ENCODE measurements around the gene GHDC.
"Not testable (repeated sequence)": the region's sequence is repeated elsewhere in the genome, so short reads cannot be mapped to it uniquely, and the experiment has no call there.

The GHDC gene

DNA sequence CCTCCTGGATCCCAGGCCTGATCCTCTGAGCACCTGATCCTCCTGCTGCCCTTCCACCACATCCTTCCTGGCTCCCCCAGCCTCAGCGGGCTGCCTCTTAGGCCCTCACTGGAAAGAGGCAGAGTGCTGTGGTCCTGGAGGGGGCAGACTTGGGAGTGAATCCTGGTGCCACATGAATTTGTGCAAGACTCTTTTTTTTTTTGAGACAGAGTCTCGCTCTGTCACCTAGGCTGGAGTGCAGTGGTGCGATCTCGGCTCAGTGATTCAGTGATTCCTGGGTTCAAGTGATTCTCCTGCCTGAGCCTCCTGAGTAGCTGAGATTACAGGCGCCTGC is 3.1 kb downstream of the GHDC start:
- TF ChIP-seq ZFX (IDR thresholded peaks at IDR 0.05; ENCODE audit: borderline replicate concordance), result no peak
- TF ChIP-seq, protein P1, sequence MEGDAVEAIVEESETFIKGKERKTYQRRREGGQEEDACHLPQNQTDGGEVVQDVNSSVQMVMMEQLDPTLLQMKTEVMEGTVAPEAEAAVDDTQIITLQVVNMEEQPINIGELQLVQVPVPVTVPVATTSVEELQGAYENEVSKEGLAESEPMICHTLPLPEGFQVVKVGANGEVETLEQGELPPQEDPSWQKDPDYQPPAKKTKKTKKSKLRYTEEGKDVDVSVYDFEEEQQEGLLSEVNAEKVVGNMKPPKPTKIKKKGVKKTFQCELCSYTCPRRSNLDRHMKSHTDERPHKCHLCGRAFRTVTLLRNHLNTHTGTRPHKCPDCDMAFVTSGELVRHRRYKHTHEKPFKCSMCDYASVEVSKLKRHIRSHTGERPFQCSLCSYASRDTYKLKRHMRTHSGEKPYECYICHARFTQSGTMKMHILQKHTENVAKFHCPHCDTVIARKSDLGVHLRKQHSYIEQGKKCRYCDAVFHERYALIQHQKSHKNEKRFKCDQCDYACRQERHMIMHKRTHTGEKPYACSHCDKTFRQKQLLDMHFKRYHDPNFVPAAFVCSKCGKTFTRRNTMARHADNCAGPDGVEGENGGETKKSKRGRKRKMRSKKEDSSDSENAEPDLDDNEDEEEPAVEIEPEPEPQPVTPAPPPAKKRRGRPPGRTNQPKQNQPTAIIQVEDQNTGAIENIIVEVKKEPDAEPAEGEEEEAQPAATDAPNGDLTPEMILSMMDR (IDR thresholded peaks at IDR 0.05), result no peak
- no peak overlapping the region for H3K27ac ChIP-seq

DNA sequence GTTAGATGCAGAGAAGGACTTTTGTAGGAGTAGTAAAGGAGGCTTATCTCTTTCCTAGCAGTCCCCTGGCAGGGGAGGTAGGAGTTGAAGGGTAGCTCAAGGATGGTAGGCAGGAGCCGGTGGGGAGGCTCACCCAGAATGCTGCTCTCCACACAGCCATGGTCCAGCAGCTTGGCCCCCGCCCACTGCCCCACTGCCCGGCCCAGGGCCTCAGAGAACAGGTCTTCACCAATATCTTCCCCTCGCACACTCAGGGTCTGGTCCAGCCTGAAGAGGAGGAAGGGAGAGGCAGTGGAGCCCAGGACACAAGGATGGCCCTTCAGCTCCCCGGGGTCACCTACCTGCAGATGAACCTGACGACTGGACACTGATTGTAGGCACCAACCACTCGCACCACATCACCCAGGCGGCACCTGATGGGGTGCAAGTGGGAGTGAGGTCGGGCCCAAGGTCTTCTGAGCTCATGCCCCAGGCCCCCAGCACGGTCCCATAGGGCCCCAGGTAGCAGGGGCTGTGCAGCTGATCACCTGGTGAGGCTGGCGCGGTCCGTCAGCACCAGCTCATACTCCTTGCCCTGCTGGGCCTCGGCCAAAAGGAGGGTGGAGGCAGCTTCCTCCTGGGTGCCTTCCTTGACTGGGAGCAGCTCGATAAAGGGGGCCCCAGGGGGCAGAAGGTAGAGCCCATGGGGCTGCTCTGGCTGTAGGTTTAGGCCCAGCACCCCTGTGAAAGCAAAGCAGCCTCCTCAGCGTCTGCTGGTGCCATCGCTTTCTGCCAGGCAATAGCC is 3.6 kb downstream of the GHDC start:
- no peak overlapping the region for H3K27ac ChIP-seq
- TF ChIP-seq, protein P1 (IDR thresholded peaks at IDR 0.05), result no peak
- no peak for TF ChIP-seq ZFX (IDR thresholded peaks at IDR 0.05; ENCODE audit: borderline replicate concordance)

DNA sequence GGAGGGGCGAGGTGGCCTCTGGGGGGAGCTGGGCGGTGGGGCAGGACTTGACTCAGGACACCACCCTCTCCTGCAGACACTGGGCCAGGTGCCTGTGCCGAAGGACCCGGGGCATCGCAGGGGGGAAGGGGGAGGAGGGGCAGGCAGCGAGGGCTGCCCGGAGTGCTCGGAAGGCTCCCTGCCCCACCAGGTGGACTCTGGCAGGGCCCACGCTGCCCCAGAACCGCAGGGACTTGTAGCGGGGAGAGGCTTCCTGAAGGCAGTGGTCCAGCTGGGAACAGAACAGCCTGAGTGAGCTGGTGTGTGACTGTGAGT is 4.7 kb downstream of the GHDC start:
- no peak for TF ChIP-seq ZFX (IDR thresholded peaks at IDR 0.05; ENCODE audit: borderline replicate concordance)
- TF ChIP-seq, protein P1 (IDR thresholded peaks at IDR 0.05), result no peak

DNA sequence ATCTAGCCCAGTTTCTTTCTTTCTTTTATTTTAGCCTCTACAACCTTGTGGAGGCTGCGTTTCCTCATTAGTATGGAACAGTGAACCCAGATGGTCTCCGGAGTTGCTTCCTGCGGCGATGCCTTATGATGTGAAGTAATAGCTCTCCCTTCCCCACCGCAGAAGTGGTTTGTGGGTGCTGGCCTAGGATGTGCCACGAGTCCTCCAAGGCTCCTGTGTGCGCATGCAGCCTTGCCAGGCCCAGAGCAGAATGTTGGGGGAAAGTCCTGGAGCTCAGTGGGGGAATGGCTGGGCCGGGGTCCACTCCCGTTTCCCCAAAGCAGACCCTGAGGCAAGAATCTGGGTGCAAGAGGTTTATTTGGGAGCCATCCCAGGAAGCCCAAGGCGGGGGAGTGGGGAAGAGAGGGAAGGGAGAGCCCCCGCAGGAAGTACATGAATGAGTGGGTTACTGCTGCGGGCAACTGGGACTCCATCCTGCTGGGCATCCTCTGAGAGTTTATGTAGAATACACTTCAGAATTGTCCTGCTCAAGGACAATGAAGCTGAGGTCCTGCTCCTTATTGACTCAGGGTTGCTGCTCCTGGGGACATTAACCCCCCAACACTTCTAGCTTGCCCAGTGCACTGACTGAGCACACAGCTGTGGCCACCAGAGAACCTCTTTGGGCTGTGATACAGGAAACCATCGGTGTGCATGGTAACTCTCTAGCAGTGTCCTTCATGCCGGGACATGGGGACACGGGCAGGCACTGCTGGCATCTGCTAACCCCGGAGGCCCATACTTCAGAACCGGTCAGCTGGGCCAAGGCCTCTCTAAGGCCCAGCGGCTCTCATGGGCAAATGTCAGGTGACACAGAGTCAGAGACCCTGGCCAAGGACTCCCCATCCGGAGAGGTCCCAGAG is 5.3 kb downstream of the GHDC start:
- no peak overlapping the region for H3K27ac ChIP-seq
- no peak for TF ChIP-seq ZFX (IDR thresholded peaks at IDR 0.05; ENCODE audit: borderline replicate concordance)
- TF ChIP-seq, protein P1 (IDR thresholded peaks at IDR 0.05), result no peak

More for the DNA sequence above, 4.7 kb downstream of the GHDC start:
- no peak overlapping the region for H3K27ac ChIP-seq

DNA sequence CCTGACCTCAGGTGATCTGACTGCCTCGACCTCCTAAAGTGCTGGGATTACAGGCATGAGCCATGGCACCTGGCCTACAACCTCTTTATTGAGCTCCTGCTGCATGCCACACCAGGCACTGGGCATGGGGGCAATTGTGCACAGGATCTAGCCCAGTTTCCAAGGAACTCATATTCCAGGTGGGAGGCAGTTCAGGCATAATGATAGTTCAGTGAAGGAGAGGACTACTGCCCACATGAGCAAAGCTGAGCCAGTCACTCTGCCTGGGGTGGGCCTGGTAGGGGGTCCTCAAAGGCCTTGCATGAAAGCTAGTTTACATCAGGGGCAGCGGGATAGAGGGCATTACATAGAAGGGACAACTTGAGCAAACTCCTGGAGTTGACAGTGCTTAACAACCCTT is 6.5 kb downstream of the GHDC start:
- TF ChIP-seq ZFX (IDR thresholded peaks at IDR 0.05; ENCODE audit: borderline replicate concordance), result no peak
- TF ChIP-seq, protein P1 (IDR thresholded peaks at IDR 0.05), result no peak
- H3K27ac ChIP-seq, result no peak overlapping the region

DNA sequence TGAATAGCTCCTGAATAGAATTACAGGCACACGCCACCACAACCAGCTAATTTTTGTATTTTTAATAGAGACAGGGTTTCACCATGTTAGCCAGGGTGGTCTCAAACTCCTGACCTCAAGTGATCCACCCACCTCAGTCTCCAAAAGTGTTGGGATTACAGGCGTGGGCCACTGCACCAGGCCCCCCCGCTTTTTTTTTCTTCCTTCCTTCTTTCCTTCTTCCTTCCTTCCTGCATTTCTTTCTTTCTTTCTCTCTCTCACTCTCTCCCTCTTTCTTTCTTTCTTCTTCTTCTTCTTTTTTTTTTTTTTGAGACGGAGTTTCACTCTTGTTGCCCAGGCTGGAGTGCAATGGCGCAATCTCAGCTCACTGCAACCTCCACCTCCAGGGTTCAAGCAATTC is 8.1 kb downstream of the GHDC start:
- H3K27ac ChIP-seq, result not testable (repeated sequence)

DNA sequence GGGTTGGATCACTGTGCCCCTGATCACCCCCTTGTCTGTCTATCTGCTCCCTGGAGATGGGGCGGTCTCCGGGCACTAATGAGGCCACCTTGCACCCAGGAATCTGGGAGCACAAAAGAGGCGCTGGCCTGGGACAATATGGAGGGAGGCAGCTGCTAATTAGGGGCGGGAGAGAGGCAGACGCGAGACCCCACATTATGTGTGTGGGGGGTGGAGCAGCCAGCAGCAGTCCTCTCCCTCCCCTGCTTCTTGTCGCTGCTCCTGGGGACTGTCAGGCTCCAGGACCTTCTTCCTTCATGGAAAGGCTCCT is 8.7 kb downstream of the GHDC start:
- H3K27ac ChIP-seq, result no peak overlapping the region
- TF ChIP-seq, protein P1 (IDR thresholded peaks at IDR 0.05), result no peak
- no peak for TF ChIP-seq ZFX (IDR thresholded peaks at IDR 0.05; ENCODE audit: borderline replicate concordance)

Data from 22Rv1 (cell line).